ENCODE results near the gene TBCCD1.

The TBCCD1 gene

GRCh38 chr3:186497608-186498007, 69.5 kb downstream of the TBCCD1 start:
- Histone ChIP-seq H3K4me3 (ENCODE audit: low read length) (no peak overlapping the region), H3K27me3 (ENCODE audit: control insufficient read depth, insufficient read depth, low read length) (no peaks in the 10 kb centered on the region), H3K4me1 (ENCODE audit: control insufficient read depth, low read depth, low read length) (peaks cover 5% of the 10 kb centered on the region), H3K36me3 (ENCODE audit: control insufficient read depth, low read depth, low read length) (no peaks in the 10 kb centered on the region), H3K9me3 (ENCODE audit: control insufficient read depth, low read depth, low read length) (no peaks in the 10 kb centered on the region), H3K27ac (ENCODE audit: low read length) (no peak overlapping the region), H3K9ac (ENCODE audit: low read length) (no peak overlapping the region)

- Histone ChIP-seq H3K9me3 (ENCODE audit: control insufficient read depth, low read depth, low read length) (no peaks in the 10 kb centered on the region), H3K27me3 (ENCODE audit: control insufficient read depth, insufficient read depth, low read length) (no peaks in the 10 kb centered on the region), H3K9ac (ENCODE audit: low read length) (no peak overlapping the region), H3K27ac (ENCODE audit: low read length) (no peak overlapping the region), H3K36me3 (ENCODE audit: control insufficient read depth, low read depth, low read length) (no peaks in the 10 kb centered on the region), H3K4me3 (ENCODE audit: low read length) (no peak overlapping the region), H3K4me1 (ENCODE audit: control insufficient read depth, low read depth, low read length) (no peaks in the 10 kb centered on the region)
Observed at GRCh38 chr3:186496635-186497034, 70.5 kb downstream of the TBCCD1 start.
